Activated T-helper 1 cell treated with Interleukin-2 at 50 U/mL for 16 hours (primary cell): Measurements from ENCODE around the gene CRKL.

ENCODE experiments used
- DNase-seq: peaks from one replicate; pipeline ENCODE4 v3.0.0-alpha.2; 2020; ENCODE audit warnings: low read depth

Gene CRKL

GRCh38 chr22:20951932-20952380, 34.7 kb downstream of the CRKL start:
- no peak for DNase-seq

GRCh38 chr22:20952544-20953341, 35.5 kb downstream of the CRKL start:
- DNase-seq = no peak

GRCh38 chr22:20953342-20953608, 36.1 kb downstream of the CRKL start:
- DNase-seq = no peak

- DNase-seq = no peak
Observed at GRCh38 chr22:20953668-20954500, 36.7 kb downstream of the CRKL start.

- no peak for DNase-seq
Observed at GRCh38 chr22:20955548-20955947, 38.3 kb downstream of the CRKL start.

- no peak for DNase-seq
Observed at GRCh38 chr22:20956258-20957101, 39.3 kb downstream of the CRKL start.

- no peak for DNase-seq
Observed at GRCh38 chr22:20957102-20957682, 40.0 kb downstream of the CRKL start.

- no peak for DNase-seq
Observed at GRCh38 chr22:20957683-20958431, 40.6 kb downstream of the CRKL start.

- DNase-seq = no peak
Observed at GRCh38 chr22:20959578-20960461, 42.6 kb downstream of the CRKL start.

GRCh38 chr22:20960609-20961008, 43.4 kb downstream of the CRKL start:
- DNase-seq = no peak

GRCh38 chr22:20962491-20962945, 45.3 kb downstream of the CRKL start:
- DNase-seq = no peak

GRCh38 chr22:20963201-20964052, 46.2 kb downstream of the CRKL start:
- DNase-seq = no peak

GRCh38 chr22:20964090-20964798, 47.0 kb downstream of the CRKL start:
- DNase-seq = no peak

- DNase-seq = no peak
Observed at GRCh38 chr22:20964799-20965103, 47.5 kb downstream of the CRKL start.

GRCh38 chr22:20965104-20965887, 48.1 kb downstream of the CRKL start:
- DNase-seq = no peak

- no peak for DNase-seq
Observed at GRCh38 chr22:20965888-20966855, 49.0 kb downstream of the CRKL start.
